SK-N-MC (cell line): ENCODE results near the gene KRT36.

ENCODE experiments used
- DNase-seq: peaks from one replicate; pipeline ENCODE4 v3.0.0-alpha.2; 2011; ENCODE audit warnings: low read depth, low spot score
- H3K27ac ChIP-seq: fragments of 200-600 bp; sonication (generic); 2 replicates; pipeline ENCODE4 v1.5.1; 2016; ENCODE audit warnings: mixed run types
- H3K36me3 ChIP-seq: fragments of 200-600 bp; sonication (generic); 2 replicates; pipeline ENCODE4 v1.6.1; 2017; ENCODE audit warnings: antibody characterized with exemption, low read length, mixed read lengths; ENCODE audit not compliant: insufficient read depth
- H3K4me3 ChIP-seq: fragments of 200-600 bp; sonication (generic); 2 replicates; pipeline ENCODE4 v1.5.1; 2016
- H3K9ac ChIP-seq: fragments of 200-600 bp; sonication (generic); 2 replicates; pipeline ENCODE4 v1.8.0; 2017; ENCODE audit warnings: mixed run types, mixed read lengths; ENCODE audit not compliant: insufficient read length
- H3K9me3 ChIP-seq: fragments of 200-600 bp; sonication (generic); 2 replicates; pipeline ENCODE4 v1.6.1; 2017; ENCODE audit warnings: low read depth, mild to moderate bottlenecking, antibody characterized with exemption, low read length, moderate library complexity, mixed read lengths
- EZH2 ChIP-seq: fragments of 200-600 bp; sonication (generic); IDR thresholded peaks from one replicate; pipeline ENCODE4 v1.6.1; 2017; ENCODE audit warnings: antibody characterized with exemption
- FOXP2 ChIP-seq: optimal IDR thresholded peaks from 2 replicates; pipeline ENCODE3; 2011; ENCODE audit warnings: mild to moderate bottlenecking, moderate library complexity; ENCODE audit not compliant: insufficient read depth; ENCODE audit errors: extremely low read length, control extremely low read depth
- POLR2AphosphoS5 ChIP-seq: IDR thresholded peaks from 2 replicates; pipeline ENCODE4 v1.6.1; 2012; ENCODE audit warnings: mild to moderate bottlenecking, low read depth, low read length, borderline replicate concordance

The KRT36 gene

DNA sequence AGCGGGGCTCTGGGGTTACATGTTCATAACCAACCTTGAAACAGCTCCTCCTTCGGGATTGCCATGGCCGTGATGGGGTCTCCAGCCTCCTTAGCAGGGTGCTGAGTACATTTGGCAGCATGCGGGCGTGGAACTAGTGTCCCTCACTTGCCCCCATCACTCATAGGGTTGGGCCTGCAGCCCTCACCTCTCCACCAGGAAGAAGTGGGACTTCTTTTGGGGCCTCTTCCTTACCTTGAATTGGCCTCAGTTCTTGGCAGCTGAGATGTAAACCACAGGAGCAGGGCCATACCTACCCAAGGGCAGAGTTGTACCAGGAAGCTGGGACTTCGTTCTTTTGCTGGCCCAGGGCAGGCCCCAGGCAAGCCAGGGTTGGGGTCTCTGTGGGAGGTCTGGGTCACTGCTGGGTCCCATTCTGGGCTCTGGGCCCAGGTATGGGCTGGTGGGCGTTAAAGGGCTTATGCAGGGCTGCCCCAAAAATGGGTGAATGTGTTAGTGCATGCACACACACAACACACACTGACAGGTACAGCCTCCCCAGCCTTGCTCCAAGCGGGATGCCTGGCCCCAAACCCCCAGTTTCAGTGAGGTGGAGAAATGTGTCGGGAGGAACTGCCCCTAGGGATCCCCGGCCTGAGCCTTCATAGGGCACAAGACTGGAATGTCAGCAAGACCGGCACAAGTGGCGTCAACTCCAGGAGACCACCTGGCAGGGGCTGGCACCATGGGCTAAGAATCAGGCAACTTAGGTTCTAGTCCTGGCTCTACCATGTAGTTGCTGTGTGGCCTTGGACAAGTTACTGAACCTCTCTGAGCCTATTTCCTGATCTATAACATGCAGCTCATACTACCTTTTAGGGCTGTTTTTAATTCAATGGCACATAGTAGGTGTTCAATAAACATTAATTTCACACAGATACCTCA, 32.9 kb upstream of the KRT36 start:
- no peak for TF ChIP-seq POLR2AphosphoS5
- Histone ChIP-seq H3K9ac (no peak overlapping the region), H3K9me3 (no peaks in the 10 kb centered on the region), H3K36me3 (no peaks in the 10 kb centered on the region), H3K27ac (no peak overlapping the region), H3K4me3 (no peak overlapping the region)
- no peak for DNase-seq

DNA sequence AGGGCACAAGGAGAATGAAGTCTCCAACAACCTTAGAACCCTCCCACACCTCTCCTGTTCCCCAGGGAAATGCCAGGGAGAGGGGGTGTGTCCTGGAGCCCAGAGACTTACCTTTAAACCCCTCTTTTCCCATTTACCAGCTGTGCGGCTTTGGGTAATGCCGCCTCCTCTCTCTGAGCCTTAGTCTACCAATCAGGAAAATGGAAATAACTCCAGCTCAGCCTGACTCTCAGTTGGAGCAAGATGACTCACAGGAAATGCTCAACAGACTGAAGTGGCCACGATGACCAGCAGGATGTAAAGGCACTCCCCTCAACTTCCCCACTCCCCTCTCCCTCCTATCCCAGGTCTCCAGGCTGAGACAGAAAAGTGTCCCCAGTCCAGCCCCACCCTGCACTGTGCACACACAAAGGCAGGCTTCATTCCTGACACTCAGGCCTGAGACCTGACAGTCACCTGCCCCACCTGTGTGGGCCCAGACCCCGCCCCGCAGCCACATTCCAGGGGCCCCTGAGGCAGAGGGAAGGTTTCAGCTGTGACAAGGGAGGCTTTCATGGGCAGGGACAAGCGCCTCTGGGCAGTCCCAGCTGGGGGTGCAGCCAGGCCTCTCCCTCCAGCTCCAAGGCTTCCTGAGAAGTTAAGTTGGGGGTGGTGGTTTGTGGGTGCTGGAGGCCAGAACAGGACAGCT, 32.0 kb upstream of the KRT36 start:
- TF ChIP-seq POLR2AphosphoS5 (no peak), FOXP2 (no peak)
- Histone ChIP-seq H3K9ac (no peak overlapping the region), H3K36me3 (no peaks in the 10 kb centered on the region), H3K27ac (no peak overlapping the region), H3K4me3 (no peak overlapping the region), H3K9me3 (no peaks in the 10 kb centered on the region)
- no peak for DNase-seq

DNA sequence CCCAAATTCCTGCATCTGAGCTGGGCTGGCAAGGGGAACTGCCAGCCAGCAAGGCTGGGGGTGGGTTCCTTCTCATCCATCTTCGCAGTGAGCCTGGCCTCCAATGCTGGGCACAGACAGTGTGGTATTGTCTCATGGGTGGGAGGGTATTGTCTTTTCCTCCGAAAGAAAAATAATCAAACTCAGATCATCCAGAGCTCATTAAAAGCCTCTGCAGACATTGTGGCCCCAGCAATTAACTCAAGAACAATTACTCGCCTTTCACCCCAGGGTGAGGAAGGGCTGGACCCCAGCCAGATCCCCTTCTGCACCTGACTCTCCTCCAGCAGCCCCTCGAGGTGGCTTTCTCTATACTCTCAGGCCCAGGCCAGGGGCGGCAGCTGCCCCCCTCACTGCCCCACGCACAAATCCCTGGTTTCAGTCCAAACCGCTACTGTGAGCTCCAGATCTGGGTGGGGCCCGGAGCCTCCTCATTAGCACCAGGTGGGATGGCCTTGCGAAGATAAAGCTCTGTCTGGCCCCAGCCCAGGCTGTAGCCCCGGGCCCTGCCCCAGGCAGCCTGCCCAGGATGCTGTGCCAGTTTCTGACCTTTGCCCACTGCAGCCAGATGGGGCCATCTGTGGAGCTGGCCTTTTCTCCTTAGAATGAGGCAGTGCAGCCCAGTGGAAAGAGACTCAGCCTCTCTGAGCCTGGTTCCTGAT, 31.3 kb upstream of the KRT36 start:
- Histone ChIP-seq H3K9ac (no peak overlapping the region), H3K4me3 (no peak overlapping the region), H3K27ac (no peak overlapping the region), H3K36me3 (no peaks in the 10 kb centered on the region), H3K9me3 (no peaks in the 10 kb centered on the region)
- DNase-seq = no peak
- TF ChIP-seq FOXP2 (no peak), POLR2AphosphoS5 (no peak), EZH2 (no peak)

DNA sequence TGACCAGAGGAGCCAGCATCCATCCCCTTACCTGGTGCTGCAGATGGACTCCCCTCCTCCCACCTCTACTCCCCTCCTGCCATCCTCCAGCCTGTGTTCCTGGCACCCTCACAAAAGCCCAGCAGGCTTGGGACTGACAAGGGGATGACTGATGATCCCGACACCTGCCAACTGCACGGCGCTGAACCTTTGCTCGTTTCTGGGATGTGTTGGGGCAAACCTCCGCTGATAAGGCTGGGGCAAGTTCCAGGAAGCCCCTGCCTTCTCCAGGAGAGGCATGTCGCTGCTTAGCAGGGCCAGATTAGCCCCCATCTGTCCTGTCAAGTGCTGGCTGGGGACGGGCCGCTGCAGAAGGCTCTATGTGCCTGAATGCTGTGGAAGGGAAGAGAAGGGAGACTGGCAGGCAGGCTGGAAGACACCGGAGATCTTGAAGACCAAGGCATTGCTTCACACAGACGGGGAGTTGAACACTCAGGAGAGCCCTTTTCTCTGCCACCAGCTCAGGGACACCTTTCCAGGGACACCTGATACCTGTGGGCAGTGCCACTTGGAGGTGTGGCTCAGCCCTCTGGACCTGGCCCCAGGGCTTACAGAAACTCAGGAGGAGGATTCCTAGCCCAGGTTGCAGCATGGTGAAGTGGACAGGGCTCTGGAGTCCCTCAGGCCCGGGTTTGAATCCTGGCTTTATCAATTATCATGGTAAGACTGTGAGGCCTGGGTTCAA, 30.0 kb upstream of the KRT36 start:
- Histone ChIP-seq H3K9ac (no peak overlapping the region), H3K4me3 (no peak overlapping the region), H3K9me3 (no peaks in the 10 kb centered on the region), H3K27ac (no peak overlapping the region), H3K36me3 (no peaks in the 10 kb centered on the region)
- no peak for DNase-seq
- TF ChIP-seq EZH2 (no peak), POLR2AphosphoS5 (no peak), FOXP2 (no peak)

DNA sequence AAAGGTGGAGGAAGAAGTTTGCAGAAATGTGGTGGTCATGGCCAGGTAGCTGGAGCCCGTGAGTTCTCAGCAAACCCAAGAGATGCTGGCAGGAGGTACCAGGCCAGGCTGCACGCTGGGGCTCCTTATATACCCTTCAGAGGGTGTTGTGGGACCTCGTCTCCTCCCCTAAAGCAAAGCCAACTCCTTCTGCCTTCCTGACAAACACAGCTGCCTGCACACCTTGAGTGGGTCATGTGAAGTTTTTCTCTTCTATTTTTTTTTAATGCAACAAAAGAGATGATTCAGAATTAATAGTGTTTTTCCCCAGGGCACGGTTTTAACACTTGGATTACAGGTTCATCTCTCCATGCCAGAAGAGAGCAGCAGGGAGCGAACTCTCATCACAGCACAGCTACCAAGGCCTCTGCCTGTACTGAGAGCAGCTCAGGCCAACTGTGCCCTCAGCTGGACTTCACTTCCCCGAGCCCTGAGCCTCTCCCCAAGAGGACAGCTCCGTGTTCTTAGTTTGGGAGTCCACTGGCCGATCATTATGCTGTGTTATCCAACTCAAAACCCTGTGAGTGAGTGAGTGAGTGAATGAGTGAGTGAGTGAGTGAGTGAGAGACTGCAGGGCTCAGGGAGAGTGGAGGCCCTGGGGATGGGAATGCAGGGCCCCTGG, 29.2 kb upstream of the KRT36 start, which contains the start of gene KRT15:
KRT15 (minus strand) TSS at position 102 of the 661 bp plus-strand sequence; CDS start at position 39, 63 bp downstream.
- Histone ChIP-seq H3K9me3 (no peaks in the 10 kb centered on the region), H3K9ac (no peak within 1 kb of the TSS), H3K4me3 (no peak within 1 kb of the TSS), H3K36me3 (no peaks in the 10 kb centered on the region), H3K27ac (no peak within 1 kb of the TSS)
- no peak for TF ChIP-seq FOXP2
- DNase-seq = no peak

DNA sequence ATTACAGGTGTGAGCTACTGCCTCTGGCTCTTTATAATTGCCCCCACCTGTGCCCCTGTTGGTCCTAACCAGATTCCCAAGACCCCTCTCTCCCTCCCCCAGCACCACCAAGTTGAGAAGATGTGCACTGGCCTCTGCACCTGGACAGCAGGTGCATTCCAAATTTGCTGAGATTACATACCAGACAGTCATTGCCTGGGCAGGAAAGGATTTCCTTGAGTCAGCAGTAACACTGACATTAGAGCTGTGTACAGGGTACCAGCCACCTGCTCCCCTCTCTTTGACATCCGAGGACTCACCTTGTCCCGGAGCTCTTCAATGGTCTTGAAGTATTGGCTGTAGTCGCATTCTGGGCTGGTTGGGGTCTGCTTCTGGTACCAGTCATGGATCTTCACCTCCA, 28.3 kb upstream of the KRT36 start:
- no peak for DNase-seq

GRCh38 chr17:41516830-41517283, 27.1 kb upstream of the KRT36 start:
- DNase-seq = no peak
- no peak overlapping the region for H3K4me3 ChIP-seq
- TF ChIP-seq POLR2AphosphoS5 = no peak

More for the DNA sequence above, 28.3 kb upstream of the KRT36 start:
- H3K9ac ChIP-seq = no peak overlapping the region
- no peak for TF ChIP-seq EZH2
- TF ChIP-seq FOXP2 = no peak
- TF ChIP-seq POLR2AphosphoS5 = no peak
- H3K27ac ChIP-seq = no peak overlapping the region
- H3K4me3 ChIP-seq = no peak overlapping the region
- no peaks in the 10 kb centered on the region for H3K36me3 ChIP-seq
- H3K9me3 ChIP-seq = no peaks in the 10 kb centered on the region

More at GRCh38 chr17:41516830-41517283, 27.1 kb upstream of the KRT36 start:
- Histone ChIP-seq H3K9me3 (no peaks in the 10 kb centered on the region), H3K27ac (no peak overlapping the region), H3K9ac (no peak overlapping the region), H3K36me3 (no peaks in the 10 kb centered on the region)
